GM19240 (cell line): ENCODE results near the gene SMARCA2.

Source experiments
- DNase-seq: peaks from one replicate; pipeline ENCODE4 v3.0.0; 2011; ENCODE audit warnings: low spot score; ENCODE audit not compliant: insufficient read length

The SMARCA2 gene

DNA sequence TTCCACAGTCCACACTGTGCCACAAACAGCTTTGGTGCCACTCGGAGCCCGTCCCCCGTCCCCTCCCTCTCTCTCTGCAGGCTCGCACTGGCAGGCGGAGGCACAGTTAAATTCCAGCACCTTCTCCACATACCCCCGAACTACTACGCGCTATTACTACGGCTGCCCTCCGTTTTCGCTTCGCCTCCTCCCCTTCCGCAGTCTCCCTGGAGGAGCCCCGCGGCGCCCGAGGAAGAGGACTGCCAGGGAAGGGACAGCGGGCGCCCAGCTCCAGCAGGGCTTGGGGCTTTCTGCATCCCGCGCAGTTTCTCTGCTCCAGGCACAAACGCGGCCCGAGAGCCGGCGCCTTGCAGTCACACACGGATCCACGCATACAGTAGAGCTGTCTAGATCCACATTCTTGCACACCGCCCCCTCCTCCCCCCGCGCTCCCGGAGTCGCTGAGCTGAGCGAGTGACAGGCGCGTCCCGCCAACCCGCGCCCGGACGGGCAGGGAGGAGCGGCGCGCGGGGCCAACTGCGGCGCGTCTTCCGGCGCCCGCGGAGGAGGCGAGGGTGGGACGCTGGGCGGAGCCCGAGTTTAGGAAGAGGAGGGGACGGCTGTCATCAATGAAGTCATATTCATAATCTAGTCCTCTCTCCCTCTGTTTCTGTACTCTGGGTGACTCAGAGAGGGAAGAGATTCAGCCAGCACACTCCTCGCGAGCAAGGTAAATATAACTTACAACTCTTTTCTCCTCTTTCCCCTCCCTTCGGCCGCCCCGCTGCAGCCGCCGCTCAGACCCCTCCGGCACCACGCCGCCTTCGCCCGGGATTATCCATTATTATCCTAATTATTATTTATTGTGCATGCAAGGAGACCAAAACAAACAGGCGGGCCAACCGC lies at the start of gene SMARCA2:
SMARCA2 (plus strand) TSS at position 652 of the 885 bp plus-strand sequence. CDS start 13,676 bp downstream, outside the sequence.
- peak; percentile 50 for DNase-seq

DNA sequence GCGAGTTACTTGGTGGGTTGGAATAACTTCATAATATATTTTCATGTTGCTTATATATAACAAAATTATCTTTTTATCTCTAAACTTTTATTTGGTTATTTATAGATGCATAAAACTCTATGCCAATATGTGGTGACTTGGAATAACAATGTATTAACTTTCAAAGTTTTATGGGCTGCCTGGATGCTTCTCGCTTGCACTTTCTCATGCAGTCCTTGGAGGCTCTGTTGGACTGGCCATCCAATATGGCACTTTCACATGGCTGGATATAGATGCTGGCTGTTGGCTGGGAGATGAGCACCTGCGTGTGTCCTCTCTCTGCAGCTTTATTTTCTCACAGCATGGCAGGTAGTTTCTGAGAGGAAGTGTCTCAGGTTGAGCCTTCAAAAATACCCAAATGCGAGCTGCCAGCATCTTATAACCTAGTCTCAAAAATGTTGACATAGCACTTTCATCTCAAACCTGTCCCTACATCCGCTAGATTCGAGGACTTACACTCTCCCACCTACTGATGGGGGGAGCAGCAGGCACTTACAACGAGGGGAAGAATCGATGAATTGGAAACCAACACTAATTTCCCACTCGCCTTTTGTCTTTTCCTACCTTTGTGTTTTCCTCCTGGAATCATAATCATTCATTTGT lies 48.3 kb upstream of the SMARCA2 start:
- DNase-seq: no peak

DNA sequence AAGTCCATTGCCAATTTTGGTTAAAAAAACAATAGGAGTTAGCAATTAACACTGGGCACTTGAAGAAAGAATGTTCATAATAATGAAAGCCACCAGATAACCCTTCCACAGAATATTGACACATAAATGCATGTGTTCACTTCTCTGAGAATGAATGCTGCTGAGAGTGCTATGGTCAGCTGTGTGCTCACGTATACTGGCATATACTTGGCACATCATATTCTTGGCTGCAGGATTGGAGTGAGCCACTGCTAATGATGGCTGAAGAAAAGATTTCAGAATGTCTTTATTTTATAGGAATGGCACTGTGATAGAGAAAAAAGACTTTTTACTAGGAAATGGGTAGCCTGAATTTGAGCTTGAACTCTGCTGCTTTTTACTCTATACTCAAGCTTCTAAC lies 46.0 kb upstream of the SMARCA2 start:
- DNase-seq: no peak

DNA sequence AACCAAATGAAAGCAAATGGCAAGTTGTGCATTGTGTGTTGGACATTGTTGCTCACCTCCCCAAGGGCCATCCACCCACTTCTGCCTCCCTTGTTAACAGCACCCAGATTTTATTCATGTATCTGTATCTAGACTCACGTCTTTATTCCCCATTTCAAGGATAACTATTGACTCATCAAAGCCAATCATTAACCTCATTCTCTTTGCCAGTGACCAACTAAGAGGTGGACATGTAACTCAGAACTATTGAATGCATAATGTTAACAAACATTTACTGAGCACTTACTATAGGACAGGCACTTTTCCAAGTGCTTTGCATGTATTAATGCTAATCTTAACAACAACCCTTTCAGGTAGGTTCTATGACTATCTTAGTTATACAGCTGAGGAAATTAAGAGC lies 45.2 kb upstream of the SMARCA2 start:
- DNase-seq: no peak

DNA sequence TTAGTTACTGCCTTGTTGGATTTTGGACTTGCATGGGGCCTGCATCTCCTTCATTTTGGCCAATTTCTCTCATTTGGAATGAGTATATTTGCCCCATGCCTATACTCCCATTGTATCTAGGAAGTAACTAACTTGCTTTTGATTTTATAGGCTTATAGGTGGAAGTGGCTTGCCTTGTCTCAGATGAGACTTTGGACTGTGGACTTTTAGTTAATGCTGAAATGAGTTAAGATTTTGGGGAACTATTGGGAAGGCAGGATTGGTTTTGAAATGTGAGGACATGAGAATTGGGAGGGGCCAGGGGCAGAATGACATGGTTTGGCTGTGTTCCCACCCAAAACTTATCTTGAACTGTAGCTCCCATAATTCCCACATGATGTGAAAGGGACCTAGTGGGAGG lies 42.5 kb upstream of the SMARCA2 start:
- no peak for DNase-seq

DNA sequence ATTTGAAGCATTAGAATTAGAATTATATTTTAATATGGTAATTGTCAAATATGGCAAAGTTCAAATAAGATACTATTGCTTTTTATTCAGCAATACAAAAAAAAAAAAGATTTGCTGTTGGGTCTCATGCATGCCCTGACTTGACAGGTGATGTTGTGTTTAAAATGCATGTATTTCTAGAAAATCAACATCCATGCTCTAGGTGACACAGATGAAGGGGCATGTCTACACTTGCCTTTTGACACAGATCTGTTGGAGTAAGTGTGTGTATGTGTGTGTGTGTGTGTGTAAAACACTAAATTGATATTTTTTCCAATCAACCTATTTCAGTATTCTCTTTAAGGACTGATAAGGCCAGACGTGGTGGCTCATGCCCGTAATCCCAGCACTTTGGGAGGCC lies 38.1 kb upstream of the SMARCA2 start:
- DNase-seq: no peak

DNA sequence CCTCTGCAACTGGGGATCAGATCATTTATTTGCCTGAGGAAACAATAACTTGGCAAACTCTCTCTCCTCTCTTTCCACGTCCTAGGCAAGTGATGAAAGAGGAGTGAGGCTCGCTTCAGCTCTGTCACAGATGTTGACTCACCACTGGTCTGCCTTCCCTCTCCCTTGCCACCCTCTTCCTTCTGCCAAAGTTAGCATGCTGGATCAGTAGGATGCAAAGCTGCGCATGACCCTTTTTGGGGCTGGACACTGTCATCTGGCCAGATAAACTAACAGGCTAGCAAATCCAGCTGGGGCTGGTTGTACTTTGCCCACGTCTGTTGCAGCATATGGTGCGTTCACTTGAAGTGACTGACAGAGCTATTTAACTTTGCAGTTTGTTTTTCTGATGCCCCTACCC lies 36.2 kb upstream of the SMARCA2 start:
- DNase-seq: no peak

DNA sequence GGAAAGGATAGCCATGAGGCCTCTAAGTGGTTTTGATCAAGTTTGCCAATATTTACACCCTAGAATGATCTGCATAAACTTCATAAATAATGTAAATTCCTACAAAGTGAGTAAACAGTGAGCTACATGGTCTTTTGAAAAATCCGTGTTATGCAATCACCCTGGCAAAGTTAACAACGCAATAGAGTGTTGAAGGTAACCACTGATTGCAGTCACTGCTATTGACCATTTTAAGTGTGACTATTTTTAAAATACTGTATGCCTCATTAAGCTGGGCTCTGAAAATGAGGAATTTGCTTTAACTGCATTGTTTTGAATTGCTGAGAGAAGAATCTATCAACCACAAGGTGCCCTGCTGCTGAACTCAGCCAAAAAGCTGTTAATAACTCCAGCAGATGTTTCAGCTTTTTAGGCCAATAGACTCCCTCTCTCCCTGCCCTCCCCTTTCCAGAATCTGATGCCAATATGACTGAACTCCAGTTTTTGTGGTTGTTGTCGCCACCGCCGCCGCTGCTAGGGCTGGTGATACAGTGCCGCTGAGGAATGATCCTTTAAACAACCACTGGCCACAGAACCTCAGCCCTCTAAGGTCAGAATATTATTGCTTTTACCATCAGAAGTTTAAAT lies 35.3 kb upstream of the SMARCA2 start:
- no peak for DNase-seq

DNA sequence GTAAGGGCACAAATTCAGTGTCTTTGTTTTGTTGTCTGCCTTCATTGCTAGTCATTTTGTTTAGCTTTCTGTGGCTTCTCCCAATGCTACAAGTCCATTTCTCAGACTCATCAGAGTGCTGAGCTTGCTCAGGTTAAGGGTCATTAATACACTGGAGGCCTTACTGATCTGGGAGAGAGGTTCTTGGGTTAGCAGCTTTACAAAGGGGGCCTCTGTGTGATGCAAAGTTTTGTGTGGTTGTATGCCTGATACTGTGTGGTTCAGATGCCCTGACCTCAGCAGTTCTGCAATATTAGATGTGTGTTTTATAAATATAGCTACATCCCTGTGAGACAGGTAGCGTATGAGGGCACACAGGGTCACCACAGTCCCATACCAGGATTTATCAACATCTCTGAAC lies 34.8 kb upstream of the SMARCA2 start:
- no peak for DNase-seq

DNA sequence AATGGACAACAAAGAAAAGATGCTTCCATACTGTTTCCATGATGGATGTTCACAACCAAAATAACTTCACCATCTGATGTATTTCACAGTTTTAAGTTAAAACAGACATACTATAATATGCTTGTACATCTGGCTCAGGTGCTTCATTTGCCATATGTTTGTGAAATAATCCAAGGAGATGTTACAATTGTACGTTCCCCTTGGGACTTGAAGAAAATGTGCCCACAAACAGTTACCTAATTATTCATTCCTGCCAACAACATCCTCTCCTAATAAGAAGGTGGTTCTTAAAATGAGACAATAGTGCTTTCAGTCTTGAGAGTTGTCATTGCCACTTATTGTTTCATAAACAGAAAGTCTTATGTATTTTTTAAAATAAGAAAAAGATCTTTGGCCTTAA lies 33.1 kb upstream of the SMARCA2 start:
- DNase-seq: no peak

DNA sequence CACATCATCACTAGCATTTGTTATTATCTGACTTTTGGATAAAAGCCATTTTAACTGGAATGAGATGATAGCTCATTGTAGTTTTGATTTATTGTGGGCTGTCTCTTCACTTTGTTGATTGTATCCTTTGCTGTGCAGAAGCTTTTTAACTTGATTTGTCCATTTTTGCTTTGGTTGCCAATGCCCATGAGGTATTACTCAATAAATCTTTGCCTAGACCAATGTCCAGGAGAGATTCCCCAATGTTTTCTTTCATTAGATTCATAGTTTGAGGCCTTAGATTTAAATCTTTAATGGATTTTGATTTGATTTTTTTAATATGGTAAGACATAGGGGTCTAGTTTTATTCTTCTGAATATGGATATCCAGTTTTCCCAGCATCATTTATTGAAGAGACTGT lies 28.8 kb upstream of the SMARCA2 start:
- DNase-seq: no peak

DNA sequence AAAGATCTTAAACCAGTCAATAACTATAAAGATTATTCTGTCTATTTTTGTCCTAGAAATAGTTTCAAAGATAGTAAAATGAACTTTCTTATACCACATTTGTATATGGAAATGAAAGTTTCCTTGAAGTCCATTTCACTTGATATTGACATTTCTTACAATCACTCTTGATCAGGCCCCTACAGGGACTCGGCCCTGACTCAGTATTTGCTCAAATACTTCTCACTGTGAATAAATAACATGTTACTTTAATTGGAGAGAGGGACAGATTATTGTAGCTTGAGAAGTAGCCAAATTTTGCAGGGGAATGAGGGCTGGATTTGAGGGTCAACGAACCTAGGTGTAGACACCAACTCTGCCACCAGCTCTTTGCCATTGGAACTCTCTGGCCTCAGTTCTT lies 25.6 kb upstream of the SMARCA2 start:
- no peak for DNase-seq

DNA sequence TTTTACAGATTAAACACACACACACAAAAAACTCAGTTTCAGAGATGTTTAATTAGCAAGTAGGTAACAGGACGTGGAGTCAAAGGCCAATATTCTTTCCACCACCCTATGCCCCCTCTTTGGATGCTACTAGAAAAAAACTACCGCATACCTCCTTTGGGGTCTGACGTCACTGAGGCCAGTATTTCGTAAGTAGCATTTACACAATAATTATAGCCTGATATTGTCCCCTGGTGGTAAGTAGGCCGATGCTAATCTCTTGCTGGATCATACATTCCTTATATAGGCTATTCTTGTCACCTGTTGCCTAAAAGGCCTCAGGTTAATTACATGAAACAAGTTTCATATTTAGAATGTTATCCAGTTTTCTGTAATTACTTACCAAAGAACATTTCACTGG lies 21.0 kb upstream of the SMARCA2 start:
- DNase-seq: no peak

DNA sequence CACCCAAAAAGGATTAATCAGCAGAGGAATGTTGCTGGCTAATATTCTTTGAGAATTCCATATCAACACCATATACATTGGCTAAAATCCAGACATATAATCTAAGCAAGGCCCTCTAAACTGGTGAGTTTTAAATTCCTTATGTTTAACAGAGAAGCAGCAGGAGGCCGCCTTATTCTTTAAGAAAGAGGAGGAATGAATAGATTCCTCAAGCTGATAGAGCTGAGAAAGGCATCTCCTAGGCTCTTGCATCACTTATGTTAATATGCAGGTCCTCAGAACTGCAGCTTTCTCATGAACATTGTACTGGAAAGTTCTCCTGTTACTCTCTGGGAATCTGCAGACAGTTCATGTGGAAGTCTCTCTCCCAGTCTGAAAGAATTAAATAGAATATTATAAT lies 20.1 kb upstream of the SMARCA2 start:
- DNase-seq: no peak

DNA sequence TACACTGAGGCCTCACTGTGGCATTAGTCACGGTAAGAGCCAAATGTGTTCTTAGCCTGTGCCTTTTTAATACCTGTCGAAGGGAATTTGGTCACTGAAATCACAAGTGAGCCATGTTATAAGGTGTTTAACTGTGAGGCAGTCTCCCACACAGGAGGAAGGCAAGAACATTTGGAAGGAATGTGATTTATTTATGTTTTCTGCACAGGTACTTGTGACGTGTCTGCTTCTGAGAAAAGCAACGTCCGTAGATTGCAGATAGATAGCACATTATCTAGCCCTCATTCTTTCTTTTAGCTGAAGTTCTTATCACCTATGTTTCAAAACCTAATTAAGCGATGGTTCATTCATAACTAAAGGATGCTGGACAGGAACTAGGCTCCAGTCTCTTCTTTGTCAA lies 19.0 kb upstream of the SMARCA2 start:
- DNase-seq: no peak

DNA sequence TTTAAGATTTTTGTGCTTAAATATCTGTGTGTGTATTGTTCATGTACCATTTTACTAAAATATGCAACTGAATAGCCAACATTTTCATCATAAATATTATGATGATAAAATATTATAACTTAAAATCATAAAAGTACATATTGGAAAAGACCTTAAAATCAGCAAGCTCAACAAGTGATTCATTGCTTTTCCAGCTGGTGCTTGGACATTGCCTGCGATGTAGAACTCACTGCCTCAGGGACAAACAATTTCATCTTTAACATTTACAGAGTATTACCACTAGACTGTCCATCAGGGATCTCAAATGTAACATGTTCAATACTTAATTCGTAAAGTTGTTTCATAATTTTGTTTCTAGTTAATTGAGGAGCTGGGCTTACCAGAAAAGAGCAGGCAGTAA lies 17.5 kb upstream of the SMARCA2 start:
- DNase-seq: no peak

DNA sequence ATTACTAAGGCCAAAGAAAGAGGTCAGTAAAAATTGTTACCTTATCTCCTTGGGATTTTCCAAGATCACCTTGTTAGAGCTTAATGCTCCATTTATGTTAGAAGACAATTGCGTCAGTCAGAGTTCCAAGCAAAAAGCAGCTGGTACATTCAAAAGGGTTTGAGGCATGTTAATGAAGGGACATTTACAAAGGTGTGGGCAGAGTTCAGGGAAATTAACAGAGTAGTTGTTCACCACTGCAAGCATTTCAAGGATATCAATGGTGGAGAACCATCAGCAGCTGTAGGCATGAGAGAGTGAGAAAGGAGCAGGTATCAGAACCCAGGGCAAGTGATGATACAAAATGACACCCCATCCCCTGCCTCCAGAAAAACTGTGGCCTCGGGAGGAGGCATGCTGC lies 17.0 kb upstream of the SMARCA2 start:
- no peak for DNase-seq

DNA sequence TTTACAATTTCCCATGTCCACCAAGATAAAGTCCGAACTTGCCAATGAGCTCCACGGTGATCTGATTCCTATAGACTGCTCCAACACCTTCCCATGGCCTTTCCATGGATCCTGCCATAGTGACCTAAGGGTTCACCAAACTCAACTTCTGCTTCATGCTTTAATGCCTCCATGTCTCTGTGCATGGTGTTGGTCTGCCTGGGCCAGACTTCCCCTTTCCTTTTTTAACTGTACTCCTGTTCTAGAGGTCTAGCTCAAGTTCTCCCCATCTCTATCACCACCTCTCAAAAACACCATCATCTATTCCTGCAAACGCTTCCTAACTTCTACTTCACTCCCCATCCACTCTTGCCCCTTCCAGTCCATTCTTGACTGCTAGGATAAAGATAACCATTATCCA lies 14.8 kb upstream of the SMARCA2 start:
- no peak for DNase-seq

DNA sequence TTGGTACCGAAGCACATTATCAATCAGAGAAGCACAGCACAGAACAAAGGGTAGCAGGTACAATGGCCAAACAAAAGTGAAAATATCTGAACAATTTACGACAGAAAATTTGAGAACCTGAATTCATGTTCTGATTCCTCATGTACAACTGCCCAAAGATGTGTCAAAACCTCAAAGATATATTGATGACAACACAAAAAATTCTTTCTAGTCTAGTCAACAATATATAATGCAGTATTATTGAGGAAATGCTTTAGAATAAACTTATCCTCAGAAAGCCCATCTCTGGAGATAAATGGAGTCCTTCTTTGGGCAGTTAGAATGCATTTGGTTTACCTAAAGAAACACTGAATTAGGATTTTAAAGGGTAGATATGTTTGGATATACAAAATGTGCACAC lies 6.8 kb upstream of the SMARCA2 start:
- no peak for DNase-seq

DNA sequence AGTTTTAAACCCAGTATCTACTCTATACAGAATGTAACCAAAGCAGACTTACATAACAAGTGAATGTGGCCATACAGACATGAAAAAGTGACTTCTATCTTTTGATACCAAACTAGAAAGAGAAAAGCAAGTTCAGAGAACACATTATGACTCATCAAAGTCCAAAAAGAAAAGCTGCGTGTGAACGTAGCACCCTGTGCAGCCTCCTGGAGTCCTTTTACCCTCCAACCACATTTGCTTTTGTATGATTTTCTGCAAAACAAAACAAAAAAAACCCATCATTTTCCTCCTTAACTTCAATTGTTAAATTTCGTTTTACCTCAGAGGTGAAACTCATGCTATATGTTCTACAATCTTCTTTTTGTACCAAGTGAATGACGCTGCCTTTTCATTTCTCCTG lies 2.8 kb upstream of the SMARCA2 start:
- DNase-seq: no peak

DNA sequence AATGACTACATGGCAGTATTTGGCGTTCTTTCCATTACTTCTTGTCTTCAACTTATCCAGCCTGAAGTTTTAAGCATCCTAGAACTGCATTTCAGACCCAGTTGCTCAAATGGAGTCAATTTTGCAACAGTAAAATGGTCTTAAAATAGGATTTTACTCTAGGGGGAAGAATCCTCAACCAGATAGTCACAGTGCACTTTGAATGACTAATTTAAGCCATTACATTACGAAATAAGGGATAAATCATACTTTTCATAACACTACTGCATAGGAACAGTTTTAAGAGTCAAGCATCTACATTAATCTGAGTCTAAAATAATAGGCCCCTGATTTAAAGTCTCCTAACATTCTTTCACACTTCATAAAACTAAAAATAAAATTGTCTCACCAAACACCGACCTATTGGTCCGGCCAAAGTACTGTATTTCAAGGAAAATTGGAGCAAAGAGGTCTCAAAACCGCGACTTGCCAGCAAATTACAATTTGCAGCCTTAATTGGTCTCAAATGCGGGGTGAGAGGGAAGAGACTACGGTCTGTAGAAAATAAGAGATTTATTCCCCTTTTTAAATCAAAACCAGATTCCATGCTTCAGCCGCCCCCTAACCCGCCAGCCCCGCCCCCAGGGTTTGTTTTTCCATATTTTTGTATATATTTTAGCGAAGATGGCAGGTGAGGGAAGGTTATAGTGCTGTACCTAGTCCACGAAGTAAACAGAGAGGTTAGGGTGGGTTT lies 1.2 kb upstream of the SMARCA2 start:
- DNase-seq: no peak
